HCT116 (cell line): ENCODE data around the gene CD40LG. TPM values are rescaled to one million over a fixed set of nuclear protein-coding genes. Genes with fewer than 3 reads are reported as not detected.

Experiments used
- ATAC-seq: fragments of 200-7000 bp; cut with Tn5 transposase; 2 replicates; pipeline ENCODE4 v1.9.1; 2020; ENCODE audit warnings: mild to moderate bottlenecking, moderate library complexity
- BruUV-seq: library from RNA; stranded (reverse); fragments of 400-500 nt; replicated peaks from 2 replicates; lab custom pipeline; 2021; lab: Mats Ljungman, UMichigan
- CTCF ChIA-PET: fragments of 300-600 bp; sonication (Branson Sonifier 250); formaldehyde crosslinking; loops from one replicate; lab custom pipeline; 2021; ENCODE audit warnings: antibody characterized with exemption; lab: Charles Lee
- POLR2A ChIA-PET: fragments of 300-600, 350-600 bp; sonication (Branson Sonifier 250); formaldehyde crosslinking; loops from one replicate; lab custom pipeline; 2021; ENCODE audit warnings: antibody characterized with exemption; lab: Charles Lee
- RAD21 ChIA-PET, 2 experiments: fragments of 300-600 bp; sonication (Branson Sonifier 250); formaldehyde crosslinking; loops; one replicate each; lab custom pipeline; 2023; ENCODE audit warnings: low total read pairs in 2 of 2; ENCODE audit not compliant: uncharacterized antibody in 2 of 2, unreplicated experiment in 2 of 2, low non-redundant PET in 1 of 2; lab: Charles Lee
- DNase-seq: peaks from one replicate; pipeline ENCODE4 v3.0.0-alpha.2; 2010; ENCODE audit warnings: low read depth, low spot score
- H2AFZ ChIP-seq: fragments of 200-600 bp; shearing (Covaris generic), sonication (generic); 2 replicates; pipeline ENCODE4 v1.6.1; 2017; ENCODE audit warnings: low read depth, mixed run types, mixed read lengths, antibody characterized with exemption, low read length; ENCODE audit not compliant: poor library complexity, severe bottlenecking
- H3K27ac ChIP-seq: 2 replicates; pipeline ENCODE4 v1.5.1; 2012; ENCODE audit warnings: low read depth, low read length
- H3K27me3 ChIP-seq: fragments of 200-600 bp; sonication (generic); 2 replicates; pipeline ENCODE4 v1.6.1; 2016; ENCODE audit warnings: mixed run types, low read length, mixed read lengths; ENCODE audit not compliant: insufficient read depth
- H3K36me3 ChIP-seq, 2 experiments: fragments of 200-500 bp in 1 of 2; fragments of 200-600 bp in 1 of 2; sonication (Bioruptor generic) in 1 of 2; sonication (generic) in 1 of 2; 2 replicates each; pipeline versions ENCODE4 v1.5.1 to v1.6.1; 2014 to 2016; ENCODE audit warnings: low read length in 2 of 2, inconsistent platforms in 1 of 2, mixed read lengths in 1 of 2, mixed run types in 1 of 2; ENCODE audit not compliant: insufficient read depth in 2 of 2, control insufficient read depth in 1 of 2
- H3K4me1 ChIP-seq, 2 experiments: fragments of 200-600 bp in 1 of 2; sonication (generic) in 1 of 2; 2 replicates each; pipeline versions ENCODE4 v1.5.1 to v1.6.1; 2012 to 2017; ENCODE audit warnings: low read length in 2 of 2, inconsistent platforms in 1 of 2, mild to moderate bottlenecking in 1 of 2, mixed read lengths in 1 of 2, mixed run types in 1 of 2, moderate library complexity in 1 of 2; ENCODE audit not compliant: insufficient read depth in 2 of 2, control insufficient read depth in 1 of 2
- H3K4me2 ChIP-seq: fragments of 200-600 bp; sonication (generic); 2 replicates; pipeline ENCODE4 v1.6.1; 2017; ENCODE audit warnings: mixed run types, low read length, mixed read lengths
- H3K4me3 ChIP-seq, 2 experiments: fragments of 200-600 bp in 1 of 2; sonication (generic) in 1 of 2; replicated peaks in 1 of 2; 2 replicates each; pipeline ENCODE4 v1.5.1; 2011 to 2016; ENCODE audit warnings: low read length in 2 of 2, control low read depth in 1 of 2, low read depth in 1 of 2, mild to moderate bottlenecking in 1 of 2, mixed read lengths in 1 of 2, mixed run types in 1 of 2
- H3K79me2 ChIP-seq: fragments of 200-600 bp; sonication (generic); 2 replicates; pipeline ENCODE4 v1.6.1; 2017; ENCODE audit warnings: mild to moderate bottlenecking, mixed run types, low read length, moderate library complexity, mixed read lengths; ENCODE audit not compliant: insufficient read depth
- H3K9ac ChIP-seq: fragments of 200-600 bp; sonication (generic); 2 replicates; pipeline ENCODE4 v1.6.1; 2016; ENCODE audit warnings: low read length, mixed read lengths
- H3K9me2 ChIP-seq: fragments of 200-600 bp; sonication (generic), shearing (Covaris generic); 2 replicates; pipeline ENCODE4 v1.6.1; 2017; ENCODE audit warnings: mixed run types, mild to moderate bottlenecking, moderate library complexity; ENCODE audit not compliant: insufficient read depth
- H3K9me3 ChIP-seq, 2 experiments: fragments of 200-500 bp in 1 of 2; fragments of 200-600 bp in 1 of 2; sonication (Bioruptor generic) in 1 of 2; sonication (generic) in 1 of 2; 2 replicates each; pipeline ENCODE4 v1.6.1; 2014 to 2017; ENCODE audit warnings: low read length in 2 of 2, mixed read lengths in 2 of 2, inconsistent platforms in 1 of 2, low read depth in 1 of 2, mild to moderate bottlenecking in 1 of 2, mixed run types in 1 of 2, moderate library complexity in 1 of 2; ENCODE audit not compliant: control insufficient read depth in 1 of 2, insufficient read depth in 1 of 2
- H4K20me1 ChIP-seq: fragments of 200-600 bp; sonication (generic), shearing (Covaris generic); 2 replicates; pipeline ENCODE4 v1.6.1; 2017; ENCODE audit warnings: mixed run types, mild to moderate bottlenecking, moderate library complexity; ENCODE audit not compliant: insufficient read depth
- EGR1 ChIP-seq: IDR thresholded peaks from 2 replicates; pipeline ENCODE4 v1.6.1; 2012; ENCODE audit warnings: low read depth
- FOSL1 ChIP-seq: IDR thresholded peaks from 2 replicates; pipeline ENCODE4 v1.6.1; 2012; ENCODE audit warnings: low read depth
- JUND ChIP-seq: IDR thresholded peaks from 2 replicates; pipeline ENCODE4 v1.6.1; 2012
- POLR2A ChIP-seq: IDR thresholded peaks from 2 replicates; pipeline ENCODE4 v1.7.0; 2011; ENCODE audit warnings: borderline replicate concordance; ENCODE audit not compliant: insufficient read depth, insufficient read length; ENCODE audit errors: extremely low read depth
- RAD21 ChIP-seq: IDR thresholded peaks from 2 replicates; pipeline ENCODE4 v1.6.1; 2012; ENCODE audit warnings: low read depth, mild to moderate bottlenecking
- SIN3A ChIP-seq: IDR thresholded peaks from 2 replicates; pipeline ENCODE4 v1.6.1; 2012; ENCODE audit warnings: low read depth
- SP1 ChIP-seq: IDR thresholded peaks from 2 replicates; pipeline ENCODE4 v1.6.1; 2012; ENCODE audit warnings: low read depth
- SRF ChIP-seq: IDR thresholded peaks from 2 replicates; pipeline ENCODE4 v1.6.1; 2012; ENCODE audit warnings: low read depth
- ZFX ChIP-seq: fragments of 450-650 bp; IDR thresholded peaks from 2 replicates; pipeline ENCODE4 v1.6.1; 2017
- intact Hi-C: fragments of 100-400 bp; cut with micrococcal nuclease; formaldehyde crosslinking; loops from 2 replicates; pipeline ENCODE4 v1.10.0; 2022
- total RNA-seq: library from RNA; stranded (reverse); gene quantifications from one replicate; pipeline ENCODE4 v1.2.1, GENCODE V29; 2021; ENCODE audit not compliant: unreplicated experiment
- TF ChIP-seq, protein P1 (sequence below), 3 experiments: fragments of 200-600 bp in 1 of 3; sonication (generic) in 1 of 3; IDR thresholded peaks in 2 of 3; conservative IDR thresholded peaks in 1 of 3; 2 replicates each; pipeline ENCODE4 v1.5.1; 2012 to 2017; ENCODE audit warnings: low read depth in 2 of 3, low read length in 2 of 3, antibody characterized with exemption in 1 of 3, borderline replicate concordance in 1 of 3, control low read depth in 1 of 3, mild to moderate bottlenecking in 1 of 3, mixed read lengths in 1 of 3, mixed run types in 1 of 3, moderate library complexity in 1 of 3; ENCODE audit not compliant: insufficient read depth in 1 of 3
- TF ChIP-seq, protein P2 (sequence below): IDR thresholded peaks from 2 replicates; pipeline ENCODE4 v1.6.1; 2012
- TF ChIP-seq, protein P3 (sequence below): IDR thresholded peaks from 2 replicates; pipeline ENCODE4 v1.6.1; 2012
- TF ChIP-seq, protein P4 (sequence below): IDR thresholded peaks from 2 replicates; pipeline ENCODE4 v1.6.1; 2012; ENCODE audit warnings: low read depth

Gene CD40LG
- total RNA-seq, 1 experiment from 2014 or later, result not detected

DNA sequence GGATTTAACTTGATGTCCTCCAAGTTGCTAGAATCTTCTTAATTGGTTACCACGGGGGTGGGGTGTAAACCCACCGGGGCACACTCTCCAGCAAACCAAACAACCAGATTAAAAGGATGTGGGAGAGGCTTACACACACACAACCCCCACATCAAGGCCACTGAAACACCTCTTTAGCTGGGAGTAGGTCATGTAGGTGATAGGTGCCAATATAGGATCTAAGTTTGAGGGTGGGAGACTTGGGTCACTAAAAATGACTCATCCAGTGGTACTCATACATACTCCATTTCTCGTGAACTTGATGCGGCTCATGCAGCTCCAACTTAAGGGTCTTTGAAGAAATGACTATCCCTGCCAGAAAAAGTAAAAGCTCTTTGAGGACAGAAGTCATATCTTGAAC lies 20.5 kb upstream of the CD40LG start (continued):
- TF ChIP-seq, protein P1, sequence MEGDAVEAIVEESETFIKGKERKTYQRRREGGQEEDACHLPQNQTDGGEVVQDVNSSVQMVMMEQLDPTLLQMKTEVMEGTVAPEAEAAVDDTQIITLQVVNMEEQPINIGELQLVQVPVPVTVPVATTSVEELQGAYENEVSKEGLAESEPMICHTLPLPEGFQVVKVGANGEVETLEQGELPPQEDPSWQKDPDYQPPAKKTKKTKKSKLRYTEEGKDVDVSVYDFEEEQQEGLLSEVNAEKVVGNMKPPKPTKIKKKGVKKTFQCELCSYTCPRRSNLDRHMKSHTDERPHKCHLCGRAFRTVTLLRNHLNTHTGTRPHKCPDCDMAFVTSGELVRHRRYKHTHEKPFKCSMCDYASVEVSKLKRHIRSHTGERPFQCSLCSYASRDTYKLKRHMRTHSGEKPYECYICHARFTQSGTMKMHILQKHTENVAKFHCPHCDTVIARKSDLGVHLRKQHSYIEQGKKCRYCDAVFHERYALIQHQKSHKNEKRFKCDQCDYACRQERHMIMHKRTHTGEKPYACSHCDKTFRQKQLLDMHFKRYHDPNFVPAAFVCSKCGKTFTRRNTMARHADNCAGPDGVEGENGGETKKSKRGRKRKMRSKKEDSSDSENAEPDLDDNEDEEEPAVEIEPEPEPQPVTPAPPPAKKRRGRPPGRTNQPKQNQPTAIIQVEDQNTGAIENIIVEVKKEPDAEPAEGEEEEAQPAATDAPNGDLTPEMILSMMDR (IDR thresholded peaks at IDR 0.05 in 2 of 3, conservative IDR thresholded peaks at IDR 0.05 in 1 of 3; ENCODE audit: borderline replicate concordance in 1 of 3, insufficient read depth in 1 of 3, low read depth in 2 of 3, low read length in 2 of 3), result no peak
- TF ChIP-seq FOSL1 (no peak), SIN3A (no peak), SP1 (no peak), POLR2A (no peak), JUND (no peak)
- TF ChIP-seq, protein P2, sequence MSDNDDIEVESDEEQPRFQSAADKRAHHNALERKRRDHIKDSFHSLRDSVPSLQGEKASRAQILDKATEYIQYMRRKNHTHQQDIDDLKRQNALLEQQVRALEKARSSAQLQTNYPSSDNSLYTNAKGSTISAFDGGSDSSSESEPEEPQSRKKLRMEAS, result no peak
- TF ChIP-seq, protein P3, sequence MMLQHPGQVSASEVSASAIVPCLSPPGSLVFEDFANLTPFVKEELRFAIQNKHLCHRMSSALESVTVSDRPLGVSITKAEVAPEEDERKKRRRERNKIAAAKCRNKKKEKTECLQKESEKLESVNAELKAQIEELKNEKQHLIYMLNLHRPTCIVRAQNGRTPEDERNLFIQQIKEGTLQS, result no peak

DNA sequence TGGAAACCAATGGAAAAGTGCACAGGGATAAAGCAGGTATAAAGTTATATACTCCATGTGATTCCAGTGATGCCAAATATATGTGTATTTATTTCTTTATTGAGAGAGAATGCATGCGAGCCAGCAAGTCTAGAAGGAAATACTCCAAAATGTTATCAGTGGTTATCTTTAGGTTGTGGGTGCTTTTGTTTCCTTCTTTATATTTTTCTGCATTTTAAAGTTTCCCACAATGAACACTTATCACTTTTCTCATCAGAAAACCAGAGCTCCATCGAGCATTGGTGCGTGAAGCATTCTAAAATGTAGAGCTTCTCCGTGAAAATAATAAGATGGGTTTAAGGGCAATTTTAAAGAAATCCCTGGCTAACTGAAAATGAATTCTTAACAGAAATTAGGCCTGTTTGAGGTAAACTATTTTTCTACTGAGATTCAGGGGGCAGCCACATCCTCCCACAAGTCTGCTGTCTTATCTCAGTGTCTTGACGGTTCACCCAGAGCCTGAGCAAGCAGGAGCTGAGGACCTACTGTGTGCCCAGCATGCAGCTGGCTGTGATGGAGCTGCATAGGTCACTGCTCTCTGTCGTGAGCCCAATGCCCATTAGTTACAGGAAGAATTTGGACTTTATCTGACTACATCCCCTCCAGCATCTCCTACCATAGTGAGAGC lies 18.7 kb upstream of the CD40LG start:
- no peaks in the 10 kb centered on the region for H4K20me1 ChIP-seq
- H2AFZ ChIP-seq, result no peak overlapping the region
- no peaks in the 10 kb centered on the region; the same call in 1 of the 2 replicates for H3K27me3 ChIP-seq
- CTCF ChIA-PET, result no interaction called here
- ATAC-seq (no peak), DNase-seq (no peak)
- no peaks in the 10 kb centered on the region for H3K36me3 ChIP-seq
- H3K4me1 ChIP-seq, result no peaks in the 10 kb centered on the region
- no peak overlapping the region for H3K27ac ChIP-seq
- H3K4me3 ChIP-seq, result no peak overlapping the region
- no peak overlapping the region for H3K4me2 ChIP-seq
- no peak for TF ChIP-seq ZFX
- TF ChIP-seq SRF, result no peak
- TF ChIP-seq, protein P3, result no peak
- TF ChIP-seq EGR1, result no peak
- TF ChIP-seq, protein P4, sequence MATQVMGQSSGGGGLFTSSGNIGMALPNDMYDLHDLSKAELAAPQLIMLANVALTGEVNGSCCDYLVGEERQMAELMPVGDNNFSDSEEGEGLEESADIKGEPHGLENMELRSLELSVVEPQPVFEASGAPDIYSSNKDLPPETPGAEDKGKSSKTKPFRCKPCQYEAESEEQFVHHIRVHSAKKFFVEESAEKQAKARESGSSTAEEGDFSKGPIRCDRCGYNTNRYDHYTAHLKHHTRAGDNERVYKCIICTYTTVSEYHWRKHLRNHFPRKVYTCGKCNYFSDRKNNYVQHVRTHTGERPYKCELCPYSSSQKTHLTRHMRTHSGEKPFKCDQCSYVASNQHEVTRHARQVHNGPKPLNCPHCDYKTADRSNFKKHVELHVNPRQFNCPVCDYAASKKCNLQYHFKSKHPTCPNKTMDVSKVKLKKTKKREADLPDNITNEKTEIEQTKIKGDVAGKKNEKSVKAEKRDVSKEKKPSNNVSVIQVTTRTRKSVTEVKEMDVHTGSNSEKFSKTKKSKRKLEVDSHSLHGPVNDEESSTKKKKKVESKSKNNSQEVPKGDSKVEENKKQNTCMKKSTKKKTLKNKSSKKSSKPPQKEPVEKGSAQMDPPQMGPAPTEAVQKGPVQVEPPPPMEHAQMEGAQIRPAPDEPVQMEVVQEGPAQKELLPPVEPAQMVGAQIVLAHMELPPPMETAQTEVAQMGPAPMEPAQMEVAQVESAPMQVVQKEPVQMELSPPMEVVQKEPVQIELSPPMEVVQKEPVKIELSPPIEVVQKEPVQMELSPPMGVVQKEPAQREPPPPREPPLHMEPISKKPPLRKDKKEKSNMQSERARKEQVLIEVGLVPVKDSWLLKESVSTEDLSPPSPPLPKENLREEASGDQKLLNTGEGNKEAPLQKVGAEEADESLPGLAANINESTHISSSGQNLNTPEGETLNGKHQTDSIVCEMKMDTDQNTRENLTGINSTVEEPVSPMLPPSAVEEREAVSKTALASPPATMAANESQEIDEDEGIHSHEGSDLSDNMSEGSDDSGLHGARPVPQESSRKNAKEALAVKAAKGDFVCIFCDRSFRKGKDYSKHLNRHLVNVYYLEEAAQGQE, result no peak
- no peak for TF ChIP-seq RAD21
- TF ChIP-seq, protein P1 (IDR thresholded peaks at IDR 0.05 in 2 of 3, conservative IDR thresholded peaks at IDR 0.05 in 1 of 3; ENCODE audit: borderline replicate concordance in 1 of 3, insufficient read depth in 1 of 3, low read depth in 2 of 3, low read length in 2 of 3), result no peak
- TF ChIP-seq, all 23 proteins: peak for 0
- no peaks in the 10 kb centered on the region for H3K9me2 ChIP-seq
- no TSS peak for BruUV-seq
- H3K79me2 ChIP-seq, result no peaks in the 10 kb centered on the region
- no peaks in the 10 kb centered on the region for H3K9me3 ChIP-seq
- intact Hi-C loops, result no loop called here
- no peak overlapping the region for H3K9ac ChIP-seq
- ChIA-PET RAD21 (no interaction called here), POLR2A (no interaction called here)
